ENCODE results near the gene MYDGF.

The MYDGF gene

GRCh38 chr19:4678881-4679790 lies 9.0 kb upstream of the MYDGF start:
- in situ Hi-C loops (cut with HindIII; ENCODE audit: low sequenced_read_pairs), result no loop called here
- DNase-seq (ENCODE audit: low read depth, low spot score), result peak; percentile 37
- no peak overlapping the region for H3K4me3 ChIP-seq (ENCODE audit: low read depth, low read length)
- TF ChIP-seq, protein P1, sequence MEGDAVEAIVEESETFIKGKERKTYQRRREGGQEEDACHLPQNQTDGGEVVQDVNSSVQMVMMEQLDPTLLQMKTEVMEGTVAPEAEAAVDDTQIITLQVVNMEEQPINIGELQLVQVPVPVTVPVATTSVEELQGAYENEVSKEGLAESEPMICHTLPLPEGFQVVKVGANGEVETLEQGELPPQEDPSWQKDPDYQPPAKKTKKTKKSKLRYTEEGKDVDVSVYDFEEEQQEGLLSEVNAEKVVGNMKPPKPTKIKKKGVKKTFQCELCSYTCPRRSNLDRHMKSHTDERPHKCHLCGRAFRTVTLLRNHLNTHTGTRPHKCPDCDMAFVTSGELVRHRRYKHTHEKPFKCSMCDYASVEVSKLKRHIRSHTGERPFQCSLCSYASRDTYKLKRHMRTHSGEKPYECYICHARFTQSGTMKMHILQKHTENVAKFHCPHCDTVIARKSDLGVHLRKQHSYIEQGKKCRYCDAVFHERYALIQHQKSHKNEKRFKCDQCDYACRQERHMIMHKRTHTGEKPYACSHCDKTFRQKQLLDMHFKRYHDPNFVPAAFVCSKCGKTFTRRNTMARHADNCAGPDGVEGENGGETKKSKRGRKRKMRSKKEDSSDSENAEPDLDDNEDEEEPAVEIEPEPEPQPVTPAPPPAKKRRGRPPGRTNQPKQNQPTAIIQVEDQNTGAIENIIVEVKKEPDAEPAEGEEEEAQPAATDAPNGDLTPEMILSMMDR (IDR thresholded peaks at IDR 0.05; ENCODE audit: low read depth, low read length), result no peak

DNA sequence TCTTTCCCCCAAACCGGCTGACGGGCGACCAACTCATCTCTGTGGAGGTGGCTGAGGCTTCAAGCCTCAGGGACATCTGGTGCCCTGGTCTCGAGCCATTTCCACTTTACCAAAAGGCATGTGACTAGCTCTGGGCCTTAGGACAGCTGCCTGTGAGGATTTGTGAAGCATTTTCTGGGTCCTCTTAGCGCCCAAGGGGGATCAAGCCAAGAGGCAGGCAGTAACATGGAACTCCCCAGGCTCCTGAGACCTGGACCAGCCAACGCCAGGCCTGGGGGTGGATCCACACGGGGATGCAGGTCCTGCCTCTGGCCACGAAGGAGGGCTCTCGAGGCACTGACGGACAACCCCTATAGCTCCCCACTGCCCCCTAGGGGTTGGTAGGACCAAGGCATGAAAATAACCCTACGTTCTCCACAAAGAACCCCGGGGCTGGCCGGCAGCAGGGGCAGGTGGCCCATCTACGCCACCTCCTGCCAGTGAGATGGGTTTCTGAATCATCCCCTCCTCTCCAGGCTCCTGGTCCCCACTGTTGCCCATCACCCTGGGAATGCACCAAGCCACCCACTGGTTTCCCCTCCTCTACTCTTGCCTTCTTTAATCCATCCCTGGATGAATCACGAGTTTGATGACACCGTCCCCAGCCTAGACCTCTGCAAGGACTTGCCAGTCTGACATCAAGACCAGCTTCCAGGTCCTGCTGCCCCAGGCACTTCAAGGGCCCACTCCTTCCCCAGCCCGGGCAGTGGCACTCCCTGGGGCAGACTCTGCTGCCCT lies 7.0 kb upstream of the MYDGF start:
- in situ Hi-C loops (cut with HindIII; ENCODE audit: low sequenced_read_pairs), result no loop called here
- TF ChIP-seq, protein P1 (IDR thresholded peaks at IDR 0.05; ENCODE audit: low read depth, low read length), result peak; percentile 60
- peak; percentile 23 for DNase-seq (ENCODE audit: low read depth, low spot score)
- no peak overlapping the region for H3K4me3 ChIP-seq (ENCODE audit: low read depth, low read length)

- no peak for DNase-seq (ENCODE audit: low read depth, low spot score)
- H3K4me3 ChIP-seq (ENCODE audit: low read depth, low read length), result no peak overlapping the region
- in situ Hi-C loops (cut with HindIII; ENCODE audit: low sequenced_read_pairs), result no loop called here
- TF ChIP-seq, protein P1 (IDR thresholded peaks at IDR 0.05; ENCODE audit: low read depth, low read length), result no peak
Observed at GRCh38 chr19:4675346-4675745, 5.2 kb upstream of the MYDGF start.

- in situ Hi-C loops (cut with HindIII; ENCODE audit: low sequenced_read_pairs), result no loop called here
- DNase-seq (ENCODE audit: low read depth, low spot score), result no peak
- TF ChIP-seq, protein P1 (IDR thresholded peaks at IDR 0.05; ENCODE audit: low read depth, low read length), result no peak
- no peak overlapping the region for H3K4me3 ChIP-seq (ENCODE audit: low read depth, low read length)
Observed at GRCh38 chr19:4673726-4674125, 3.6 kb upstream of the MYDGF start.

GRCh38 chr19:4673216-4673615 lies 3.1 kb upstream of the MYDGF start:
- H3K4me3 ChIP-seq (ENCODE audit: low read depth, low read length), result no peak overlapping the region
- in situ Hi-C loops (cut with HindIII; ENCODE audit: low sequenced_read_pairs), result no loop called here
- DNase-seq (ENCODE audit: low read depth, low spot score), result no peak
- TF ChIP-seq, protein P1 (IDR thresholded peaks at IDR 0.05; ENCODE audit: low read depth, low read length), result no peak

DNA sequence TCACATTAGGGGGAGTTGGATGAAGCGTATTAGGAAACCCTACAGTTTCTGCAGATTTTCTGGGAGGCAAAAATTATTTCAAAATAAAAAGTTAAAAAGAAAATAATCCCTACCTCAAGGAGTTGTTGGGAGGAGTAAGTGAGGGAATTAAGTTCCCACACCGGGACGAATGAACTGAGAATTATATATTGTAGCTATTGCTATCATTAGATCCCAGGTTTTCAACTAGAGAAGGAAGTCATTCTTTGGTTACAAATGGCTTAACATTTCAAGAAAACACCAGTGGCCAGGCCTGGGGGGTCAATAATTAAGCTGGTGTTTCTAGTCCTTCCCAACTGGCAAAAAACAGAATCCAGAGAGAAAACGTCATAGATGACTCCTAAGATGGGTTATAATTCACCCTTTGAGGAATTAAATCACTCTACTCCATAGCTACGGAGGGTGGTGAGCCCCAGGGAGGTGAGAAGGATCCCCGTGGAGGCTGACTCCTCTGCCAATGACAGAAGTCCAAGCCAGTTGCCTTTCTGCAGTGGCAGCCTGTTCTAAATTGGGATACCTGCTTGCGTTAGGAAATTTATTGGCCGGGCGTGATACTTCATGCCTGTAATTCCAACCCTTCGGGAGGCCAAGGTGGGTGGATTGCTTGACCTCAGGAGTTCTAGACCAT lies 1.2 kb upstream of the MYDGF start:
- no peak for DNase-seq (ENCODE audit: low read depth, low spot score)
- TF ChIP-seq, protein P1 (IDR thresholded peaks at IDR 0.05; ENCODE audit: low read depth, low read length), result no peak
- H3K4me3 ChIP-seq (ENCODE audit: low read depth, low read length), result no peak overlapping the region
- in situ Hi-C loops (cut with HindIII; ENCODE audit: low sequenced_read_pairs), result no loop called here
